WTC11 (cell line): ENCODE data around the gene ARHGAP25.

Experiments used
- CTCF ChIP-seq: fragments of 200-600 bp; IDR thresholded peaks from 2 replicates; pipeline ENCODE4 v1.8.0; 2022; ENCODE audit warnings: antibody characterized with exemption
- FOXP1 ChIP-seq: sonication (generic); formaldehyde crosslinking; IDR thresholded peaks from 2 replicates; pipeline ENCODE4 v1.8.0; 2022; ENCODE audit warnings: missing genetic modification reagents, mild to moderate bottlenecking, moderate library complexity, borderline replicate concordance
- TP53 ChIP-seq: sonication (generic); formaldehyde crosslinking; IDR thresholded peaks from 2 replicates; pipeline ENCODE4 v1.8.1; 2023; ENCODE audit warnings: mild to moderate bottlenecking, missing genetic modification reagents
- ZNF512 ChIP-seq: sonication (generic); formaldehyde crosslinking; IDR thresholded peaks from 2 replicates; pipeline ENCODE4 v1.8.1; 2022; ENCODE audit warnings: missing genetic modification reagents, borderline replicate concordance

GRCh38 chr2:68779595-68779994 is 45.0 kb downstream of the ARHGAP25 start:
- TF ChIP-seq TP53 (CRISPR knock-in tag) = no peak
- no peak for TF ChIP-seq CTCF
- TF ChIP-seq ZNF512 = no peak
- no peak for TF ChIP-seq FOXP1 (CRISPR knock-in tag)
